NCI-H1417 (cell line): ENCODE data around the gene CARMIL1.
"Not testable (repeated sequence)": the region's sequence is repeated elsewhere in the genome, so short reads cannot be mapped to it uniquely, and the experiment has no call there.

Experiments
- DNase-seq, 3 experiments: peaks; one replicate each; lab custom pipeline; 2025; lab: John Stamatoyannopoulos, UW

The CARMIL1 gene

DNA sequence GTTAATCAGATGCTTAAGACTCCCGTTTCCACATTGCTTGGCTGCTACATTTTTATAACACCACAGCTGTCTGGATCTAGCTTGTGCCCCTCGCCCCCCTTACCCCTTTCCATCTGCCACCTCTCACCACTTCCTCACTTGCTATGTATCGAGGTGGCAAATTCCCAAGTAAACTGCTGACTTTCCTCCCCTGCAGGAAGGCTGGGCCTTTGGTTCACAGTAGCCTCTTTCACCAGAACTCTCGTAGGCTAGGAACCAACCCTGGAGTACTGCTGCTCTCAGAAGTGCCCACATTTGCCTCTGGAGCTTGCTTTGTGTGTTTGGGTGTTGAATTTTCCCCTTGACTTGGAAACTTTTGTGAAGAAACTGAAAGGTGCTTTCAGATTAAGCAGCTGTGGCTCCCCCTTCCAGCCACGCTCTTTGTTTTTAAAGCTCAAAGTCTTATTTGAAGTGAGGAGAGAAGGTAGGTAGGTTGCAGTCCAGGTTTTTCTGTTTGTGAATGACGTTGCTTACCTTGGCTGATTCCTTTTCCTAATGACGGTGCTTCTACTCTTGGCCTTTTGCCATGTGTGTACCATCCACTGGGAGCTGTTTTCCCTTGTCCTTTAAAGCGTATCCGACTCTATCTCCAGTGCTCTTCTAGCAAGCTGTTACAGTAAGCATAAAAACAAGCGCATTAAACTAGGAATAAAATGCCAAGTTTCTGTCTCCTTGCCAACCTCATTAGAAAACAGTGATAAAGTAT is 90.4 kb downstream of the CARMIL1 start:
- peak; percentile 62 to 96 (median 73) for DNase-seq

DNA sequence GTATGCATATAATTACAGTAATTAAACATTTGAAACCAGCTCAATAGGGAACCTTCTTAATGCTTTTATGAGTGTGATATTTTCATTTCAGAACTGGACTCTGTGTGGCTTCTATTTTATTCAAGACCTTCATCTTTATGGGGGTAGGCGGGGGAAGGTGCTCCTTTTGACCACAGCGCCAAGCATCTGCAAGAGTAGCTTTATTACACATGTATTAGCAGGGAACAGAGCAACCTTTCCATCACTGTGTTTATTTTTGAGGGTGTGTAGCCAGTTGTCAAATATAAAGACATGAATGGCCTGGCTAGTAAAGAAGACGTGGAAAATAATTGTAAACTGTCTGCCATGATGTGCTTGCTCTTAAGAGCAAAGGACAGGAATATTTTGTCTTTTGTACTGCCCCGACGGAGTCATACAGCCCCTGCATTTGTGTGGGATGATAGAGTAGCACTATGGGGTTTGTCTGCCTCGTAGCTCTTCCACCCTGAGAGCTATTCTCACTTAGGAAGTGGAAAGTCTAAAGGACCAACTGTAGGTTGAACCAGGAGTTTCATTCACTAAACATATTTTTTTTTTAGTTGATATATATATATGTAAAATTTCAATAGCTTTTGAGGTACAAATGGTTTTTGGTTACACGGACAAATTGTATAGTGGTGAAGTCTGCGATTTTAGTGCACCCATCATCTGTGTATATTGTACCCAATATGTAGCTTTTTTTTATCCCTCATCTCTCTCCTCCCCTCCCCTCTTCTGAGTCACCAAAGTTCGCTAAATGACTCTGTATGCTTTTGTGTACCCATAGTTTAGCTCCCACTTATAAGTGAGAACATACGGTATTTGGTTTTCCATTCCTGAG is 91.2 kb downstream of the CARMIL1 start:
- peak; percentile 36 to 96 (median 73) for DNase-seq

DNA sequence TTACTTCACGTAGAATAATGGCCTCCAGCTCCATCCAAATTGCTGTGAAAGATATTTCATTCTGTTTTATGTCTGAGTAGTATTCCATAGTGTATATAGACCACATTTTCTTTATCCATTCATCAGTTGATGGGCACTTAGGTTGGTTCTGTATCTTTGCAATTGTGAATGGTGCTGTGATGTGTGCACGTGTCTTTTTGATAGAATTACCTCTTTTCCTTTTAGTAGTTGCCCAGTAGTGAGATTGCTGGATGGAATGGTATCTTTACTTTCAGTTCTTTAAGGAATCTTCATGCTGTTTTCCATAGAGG is 91.8 kb downstream of the CARMIL1 start:
- no peak for DNase-seq

DNA sequence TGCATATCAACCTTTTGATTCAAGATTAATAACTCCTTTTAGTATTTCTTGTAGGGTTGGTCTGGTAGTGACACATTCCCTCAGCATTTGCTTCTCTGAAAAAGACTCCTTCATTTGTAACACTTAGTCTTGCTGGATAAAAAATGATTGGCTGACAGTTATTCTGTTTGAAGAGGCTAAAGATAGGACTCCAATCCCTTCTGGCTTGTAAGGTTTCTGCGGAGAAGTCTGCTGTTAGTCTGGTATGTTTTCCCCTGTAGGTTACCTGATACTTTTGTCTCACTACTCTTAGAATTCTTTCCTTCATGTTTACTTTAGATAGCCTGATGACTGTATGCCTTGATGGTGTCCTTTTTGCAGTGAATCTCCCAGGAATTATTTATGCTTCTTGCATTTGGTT is 96.0 kb downstream of the CARMIL1 start:
- no peak for DNase-seq

DNA sequence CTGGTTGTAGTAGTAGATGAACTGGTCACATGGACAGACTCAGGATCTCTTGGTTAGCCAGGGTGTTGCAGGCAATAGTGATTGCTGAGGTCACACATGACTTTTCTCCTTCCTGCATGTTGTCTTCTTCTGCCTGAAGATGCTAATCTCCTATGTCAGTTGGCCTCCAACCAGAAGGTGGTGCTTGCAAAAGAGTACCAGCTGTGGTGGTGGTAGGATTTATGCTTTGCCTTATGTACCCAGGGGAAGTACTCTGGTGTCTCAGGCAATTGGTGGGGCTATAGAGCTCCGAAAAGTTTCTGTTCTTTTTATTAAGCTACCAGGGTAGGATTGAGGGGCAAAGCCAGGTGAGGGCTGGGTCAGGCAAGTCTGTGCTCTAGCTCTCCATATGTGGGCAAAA is 98.5 kb downstream of the CARMIL1 start:
- DNase-seq = no peak

DNA sequence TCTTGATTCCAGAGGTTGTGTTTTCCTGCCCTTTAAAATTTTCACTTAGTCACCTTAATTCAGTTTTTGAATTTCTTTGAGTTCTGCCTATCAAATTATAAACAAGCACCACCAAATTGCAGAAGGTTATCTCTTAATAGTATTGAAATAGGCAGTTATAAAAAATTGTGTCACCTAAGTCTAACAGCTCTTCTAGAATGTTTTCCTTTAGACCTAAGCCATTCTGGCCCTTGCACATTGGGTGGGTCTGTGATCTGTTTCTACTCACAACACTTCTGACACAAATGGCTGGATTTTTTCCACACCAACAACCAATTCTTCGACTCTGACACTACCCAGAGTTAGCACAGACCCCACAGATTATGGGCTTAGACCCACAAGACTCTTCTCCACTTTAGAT is 101.9 kb downstream of the CARMIL1 start:
- no peak for DNase-seq

DNA sequence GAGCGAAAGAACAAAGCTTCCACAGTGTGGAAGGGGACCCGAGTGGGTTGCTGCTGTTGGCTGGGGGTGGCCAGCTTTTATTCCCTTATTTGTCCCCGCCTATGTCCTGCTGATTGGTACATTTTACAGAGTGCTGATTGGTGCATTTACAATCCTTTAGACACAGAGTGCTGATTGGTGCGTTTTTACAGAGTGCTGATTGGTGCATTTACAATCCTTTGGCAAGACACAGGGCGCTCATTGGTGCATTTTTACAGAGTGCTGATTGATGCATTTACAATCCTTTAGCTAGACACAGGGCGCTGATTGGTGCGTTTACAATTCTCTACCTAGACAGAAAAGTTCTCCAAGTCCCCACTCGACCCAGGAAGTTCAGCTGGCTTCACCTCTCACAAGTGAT is 103.3 kb downstream of the CARMIL1 start:
- DNase-seq = not testable (repeated sequence)

DNA sequence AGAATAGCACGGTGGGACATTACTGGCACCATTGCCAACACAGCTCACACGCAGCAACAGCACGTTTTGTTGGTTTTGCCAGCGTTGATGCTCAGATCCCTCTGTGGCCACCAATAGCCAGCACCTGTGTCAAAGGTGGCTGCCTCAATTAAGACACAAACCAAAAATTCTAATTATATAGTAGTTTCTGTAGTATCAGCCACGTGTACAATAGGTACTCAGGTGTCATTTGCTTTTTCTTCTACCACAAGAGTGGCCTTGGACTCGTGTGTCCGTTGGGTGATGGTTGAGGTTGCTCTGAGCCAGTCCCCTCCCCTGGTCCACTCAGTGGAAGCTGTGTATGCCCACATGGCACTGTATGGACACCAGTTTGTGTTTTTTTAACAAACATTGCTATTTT is 105.1 kb downstream of the CARMIL1 start:
- DNase-seq = no peak

DNA sequence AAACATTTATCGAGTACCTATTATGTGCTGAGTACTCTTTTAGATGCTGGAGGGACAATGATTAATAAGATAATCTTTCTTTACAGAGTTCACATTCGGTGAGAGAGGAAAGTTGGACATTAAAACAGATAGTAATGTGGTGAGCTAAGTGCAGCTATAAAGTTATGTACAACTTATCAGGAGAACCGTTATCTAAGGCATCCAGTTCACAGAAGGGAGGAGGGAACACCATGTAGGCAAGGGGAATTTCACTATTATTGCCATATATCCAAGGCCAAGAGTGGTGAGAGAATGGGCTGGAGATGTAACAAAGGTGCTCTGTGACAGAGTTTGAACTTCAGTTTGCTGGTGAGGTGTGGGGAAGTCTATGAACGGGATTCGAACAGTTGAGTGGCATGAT is 105.8 kb downstream of the CARMIL1 start:
- no peak for DNase-seq

DNA sequence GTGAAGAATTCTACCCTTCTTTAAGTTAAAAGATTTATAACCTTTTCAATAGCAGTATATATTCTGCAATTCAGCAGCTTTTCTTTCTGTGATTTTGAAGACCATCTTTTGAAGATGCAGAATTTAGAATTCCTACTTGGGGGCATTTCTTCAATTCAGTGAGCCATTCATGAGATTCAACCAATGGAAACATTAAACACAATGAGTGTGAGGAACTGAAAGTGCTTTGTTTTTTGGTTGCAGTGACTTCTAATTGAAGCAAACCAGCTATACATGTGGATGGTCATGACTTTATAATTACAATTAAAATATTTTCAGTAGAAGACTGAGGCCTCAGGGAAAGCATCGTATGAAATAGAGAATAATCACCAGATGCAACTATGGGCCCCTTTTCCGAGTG is 108.3 kb downstream of the CARMIL1 start:
- no peak for DNase-seq

DNA sequence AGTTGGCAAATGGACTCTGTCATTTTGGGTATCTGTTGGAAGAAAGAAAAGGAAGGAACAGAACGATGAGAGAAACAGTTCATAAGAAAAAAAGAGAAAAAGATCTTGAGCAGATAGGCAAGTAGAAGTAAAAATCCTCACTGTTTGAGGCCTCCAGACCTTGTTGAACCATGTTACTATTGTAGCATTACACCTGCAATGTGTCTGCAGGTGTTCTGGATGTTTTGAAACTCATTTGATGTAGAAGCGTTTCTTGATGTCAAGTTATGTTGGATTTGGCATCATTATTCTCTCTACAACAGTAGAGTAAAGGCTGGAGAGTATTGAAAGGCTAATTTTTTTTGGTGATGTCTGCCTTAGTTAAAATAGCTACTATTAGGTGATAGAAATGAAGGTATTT is 108.7 kb downstream of the CARMIL1 start:
- no peak for DNase-seq

DNA sequence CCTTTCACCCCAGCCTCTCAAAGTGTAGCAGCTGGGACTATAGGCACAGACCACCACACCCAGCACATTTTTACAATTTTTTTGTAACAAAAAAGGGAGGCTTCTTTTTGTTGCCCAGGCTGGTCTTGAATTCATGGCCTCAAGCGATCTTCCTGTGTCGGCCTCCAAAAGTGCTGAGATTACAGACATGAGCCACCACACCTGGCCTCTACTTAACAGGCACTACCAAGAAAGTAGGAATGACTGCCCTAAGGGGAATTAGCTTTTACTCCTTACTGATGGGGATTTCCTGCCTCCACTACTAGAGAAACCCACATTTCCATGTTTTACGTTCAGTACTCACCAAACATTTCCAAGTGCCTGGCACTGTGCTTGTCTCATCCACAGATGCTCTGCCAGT is 109.6 kb downstream of the CARMIL1 start:
- DNase-seq = no peak

DNA sequence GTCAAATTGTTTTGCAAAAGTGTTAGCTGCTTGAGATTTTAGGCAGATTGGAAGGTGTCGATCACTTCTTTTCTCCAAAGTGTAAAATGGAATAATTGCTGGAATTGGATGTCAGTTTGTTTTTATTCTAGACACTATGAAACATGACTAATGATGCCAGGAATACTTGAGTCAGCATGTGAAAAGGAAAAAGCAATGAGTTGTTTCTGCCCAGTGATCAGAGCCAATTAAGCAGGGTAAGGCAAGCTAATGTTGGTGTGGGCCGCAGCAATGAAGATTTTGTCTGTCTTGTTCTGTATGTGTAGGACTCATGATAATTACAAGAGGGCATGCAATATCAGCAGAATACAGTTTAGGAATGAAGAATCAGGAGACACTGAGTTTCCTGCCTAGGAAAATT is 110.3 kb downstream of the CARMIL1 start:
- peak in 2 of 3 experiments; percentile 13 to 32 for DNase-seq

DNA sequence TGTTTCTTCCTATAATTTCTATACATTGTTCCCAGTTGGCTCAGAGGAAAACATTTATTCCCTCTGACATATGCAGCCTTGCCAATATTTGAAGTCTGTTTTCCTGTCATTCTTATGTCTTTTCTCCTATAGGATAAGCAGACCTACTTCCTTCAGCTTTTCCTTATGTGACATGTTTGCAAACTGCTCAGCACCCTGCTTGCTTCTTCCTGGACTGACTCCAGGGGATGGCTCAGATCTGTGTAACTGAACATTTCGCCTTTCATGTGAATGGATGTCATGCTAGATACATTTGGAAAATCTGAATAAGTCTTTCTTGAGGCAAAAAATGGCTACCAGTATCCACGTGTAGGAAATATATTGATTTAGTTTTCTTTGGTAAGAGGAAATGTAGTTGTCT is 113.2 kb downstream of the CARMIL1 start:
- no peak for DNase-seq

DNA sequence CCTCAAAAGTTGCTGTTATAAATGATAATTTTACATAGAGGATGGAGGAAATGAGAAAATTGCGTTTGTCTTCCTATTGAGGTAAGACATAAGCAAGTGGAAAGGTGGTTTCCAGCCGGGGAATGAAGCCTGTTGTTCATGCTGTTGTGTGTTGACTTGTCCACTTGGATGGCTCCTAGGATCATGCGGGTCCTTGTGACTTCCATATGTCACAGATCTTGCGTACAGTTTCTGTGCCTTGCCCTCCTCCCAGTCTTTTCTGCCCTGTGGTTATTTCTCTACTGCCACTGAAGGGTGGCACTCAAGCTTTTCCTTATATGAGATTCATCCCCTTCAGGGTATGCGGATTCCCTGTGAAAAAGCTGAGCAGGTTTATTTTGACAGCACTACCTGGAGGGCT is 116.6 kb downstream of the CARMIL1 start:
- DNase-seq = no peak

DNA sequence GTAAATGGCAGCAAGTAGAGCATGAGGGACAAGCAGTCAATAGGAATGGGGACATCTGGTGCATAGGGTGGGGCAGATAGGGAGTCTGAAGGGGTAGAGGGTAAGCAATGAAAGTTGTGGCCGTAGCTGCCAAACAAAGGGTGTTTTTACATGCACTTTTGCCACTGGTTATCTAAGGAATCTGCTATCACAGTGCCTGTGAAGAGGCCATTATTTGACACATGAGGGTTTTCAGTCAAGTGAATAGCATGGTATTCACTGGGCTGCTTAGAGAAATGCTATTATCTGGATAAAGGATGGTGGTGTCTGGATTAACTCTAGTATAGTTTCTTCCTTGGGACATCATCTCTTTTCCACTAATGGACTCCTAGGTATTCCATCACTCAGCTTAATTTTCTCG is 118.2 kb downstream of the CARMIL1 start:
- DNase-seq = no peak

DNA sequence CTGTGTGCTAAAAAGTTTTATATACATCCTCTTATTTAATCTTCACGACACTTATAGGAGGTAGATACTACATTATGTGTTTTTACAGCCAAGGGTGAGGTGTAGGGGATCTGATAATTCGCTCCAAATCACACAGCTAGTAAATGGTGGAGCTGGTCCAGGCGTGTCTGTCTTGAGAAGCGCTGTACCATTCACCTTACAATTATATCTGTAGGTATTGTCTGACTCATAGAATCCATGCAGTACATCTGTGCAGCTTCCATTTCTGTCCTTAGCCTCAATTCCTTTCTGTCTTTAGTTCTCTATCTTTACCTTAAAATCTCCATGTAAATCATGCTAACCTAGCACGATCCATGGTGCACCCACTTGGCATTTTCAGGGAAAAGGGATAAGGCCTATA is 120.7 kb downstream of the CARMIL1 start:
- DNase-seq = no peak

DNA sequence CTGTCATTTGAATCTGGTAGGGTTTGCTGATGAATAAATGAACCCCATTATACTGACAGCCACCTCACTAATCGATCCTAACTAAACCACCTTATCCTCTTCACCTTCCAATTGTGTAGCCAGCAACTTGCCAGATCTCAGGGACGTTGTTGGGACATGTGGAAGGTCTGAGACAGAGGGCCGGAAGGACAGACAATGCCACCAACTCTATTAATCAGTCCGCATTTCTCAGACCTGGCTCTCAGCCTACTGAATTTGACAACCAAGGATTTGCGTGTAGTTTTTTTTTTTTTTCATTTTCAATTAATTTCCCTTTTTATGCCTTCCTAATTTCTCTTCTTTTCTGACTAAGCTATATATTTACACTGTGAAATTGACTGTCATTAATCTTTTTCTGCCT is 122.5 kb downstream of the CARMIL1 start:
- DNase-seq = no peak

DNA sequence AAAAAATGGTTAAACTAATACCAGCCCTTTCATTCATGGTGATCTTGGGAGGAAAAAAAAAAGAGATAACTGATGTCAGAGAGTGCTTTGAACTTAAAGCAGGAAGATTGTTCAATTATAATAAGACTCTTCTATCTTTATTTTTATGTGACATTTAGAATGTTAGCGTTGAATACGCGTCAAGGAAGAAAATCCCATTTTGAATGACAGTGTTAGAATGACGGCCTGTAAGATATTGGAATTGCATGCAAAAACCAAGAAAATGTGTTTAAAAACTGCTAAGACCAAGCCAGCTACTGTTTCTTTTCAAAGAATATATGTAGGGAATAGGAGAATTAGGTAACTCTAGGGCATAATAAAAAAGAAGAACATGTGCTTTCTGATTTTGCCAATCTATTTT is 123.0 kb downstream of the CARMIL1 start:
- no peak for DNase-seq

DNA sequence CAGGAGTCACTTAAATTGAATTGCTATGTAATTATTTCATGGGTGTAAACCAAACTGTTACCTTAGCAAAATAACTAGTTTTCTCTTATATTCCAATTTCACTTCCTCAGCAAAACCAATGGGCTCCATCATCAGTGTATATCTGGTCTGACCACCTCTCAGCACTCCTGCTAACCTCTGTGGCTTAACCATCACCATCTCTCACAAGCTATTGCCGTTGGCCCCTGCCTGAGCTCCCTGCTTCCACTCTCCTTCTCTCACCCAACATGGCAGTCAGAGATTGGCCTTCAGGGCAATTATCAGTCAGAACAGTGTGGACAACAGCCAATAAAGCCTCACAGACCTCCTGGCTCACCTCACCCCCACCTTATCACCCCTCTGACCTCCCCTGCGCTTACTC is 124.0 kb downstream of the CARMIL1 start:
- DNase-seq = no peak

DNA sequence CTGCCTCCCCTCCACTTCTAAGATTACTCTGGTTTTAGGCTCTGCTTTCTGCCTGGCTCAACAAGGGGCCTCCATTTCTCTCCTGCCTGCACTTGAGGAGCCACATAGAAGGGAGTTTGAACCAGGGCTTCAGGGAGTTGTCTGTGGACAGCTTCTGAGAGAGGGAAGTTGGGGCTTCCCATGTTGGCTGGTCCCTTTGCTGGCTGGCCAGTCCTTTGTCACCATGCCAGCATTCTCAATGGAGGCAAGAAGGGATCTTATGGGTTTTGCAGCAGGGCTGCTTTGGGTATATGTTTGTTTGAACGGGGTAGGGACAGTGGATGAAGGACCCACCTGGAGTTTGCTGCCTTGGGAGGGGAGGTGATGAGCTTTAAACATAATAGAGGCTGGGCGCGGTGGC is 124.9 kb downstream of the CARMIL1 start:
- DNase-seq = no peak

DNA sequence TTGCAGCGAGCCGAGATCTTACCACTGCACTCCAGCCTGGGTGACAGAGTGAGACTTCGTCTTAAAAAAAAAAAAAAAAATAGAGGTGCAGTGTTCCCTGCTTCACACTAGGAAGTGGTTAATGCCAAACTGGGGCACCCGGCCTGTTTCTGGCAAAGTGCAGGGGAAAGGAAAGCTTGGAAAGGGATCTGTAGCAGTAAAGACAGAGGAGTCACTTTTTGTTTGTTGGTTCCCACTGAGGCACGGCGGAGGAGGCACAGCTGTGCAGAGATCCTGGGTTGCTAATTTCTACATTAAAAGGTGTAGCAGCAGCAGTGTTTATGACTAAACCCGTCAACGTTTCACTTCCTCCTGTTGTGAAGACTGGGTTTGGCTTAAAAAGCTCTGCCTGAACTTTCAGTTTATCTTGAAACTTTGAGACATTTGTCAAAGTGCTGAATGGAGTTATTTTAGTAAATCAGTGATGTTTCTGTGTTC is 125.6 kb downstream of the CARMIL1 start:
- DNase-seq = no peak

DNA sequence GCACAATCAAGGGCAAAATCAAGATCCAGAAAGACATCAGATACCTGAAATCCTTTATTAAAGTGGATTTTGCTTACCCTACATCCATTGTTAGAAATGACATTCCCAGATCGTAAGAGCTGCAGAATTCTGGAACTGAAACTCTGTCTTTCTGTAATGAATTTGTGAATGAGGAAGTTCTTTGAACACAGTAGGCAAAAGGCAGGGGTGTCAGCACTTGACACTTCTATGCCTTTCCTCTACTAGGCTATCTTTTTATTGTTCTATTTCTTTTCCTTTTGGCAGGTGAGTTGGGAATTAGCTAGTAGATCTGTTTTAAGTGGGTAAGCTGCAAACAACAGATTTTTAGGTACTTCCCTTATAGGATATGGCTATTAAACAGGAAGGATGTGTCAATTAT is 126.3 kb downstream of the CARMIL1 start:
- DNase-seq = no peak

DNA sequence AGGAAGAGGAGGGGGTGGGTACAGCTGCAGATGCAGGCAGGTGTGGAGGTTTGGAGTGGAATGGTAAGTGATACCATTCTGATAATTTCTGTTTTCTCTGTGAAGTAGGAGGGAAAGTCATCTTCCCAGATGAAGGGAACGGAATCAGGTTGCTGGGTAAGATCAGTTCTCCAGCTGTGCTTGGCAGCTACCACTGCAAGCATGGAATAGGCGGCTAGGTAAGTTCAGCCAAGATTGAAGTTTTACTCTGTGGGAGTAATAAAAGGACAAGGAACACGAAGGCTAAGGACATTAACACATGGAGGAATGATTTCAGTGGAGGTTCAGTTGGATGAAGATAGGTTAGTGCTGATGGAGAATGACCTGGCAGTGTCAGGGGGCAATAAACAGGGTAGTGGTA is 128.3 kb downstream of the CARMIL1 start:
- peak in 1 of 3 experiments; percentile 28 for DNase-seq
